Measurements from ENCODE around the gene ZNF30. TPM values are rescaled to one million over a fixed set of nuclear protein-coding genes. Genes with fewer than 3 reads are reported as not detected.

The ZNF30 gene
- total RNA-seq: 1.6 and 2.3 TPM in 2 replicates

GRCh38 chr19:34926685-34927375 lies at the start of gene ZNF30:
ZNF30 (plus strand) TSS chr19:34926903; CDS start chr19:34929948, 3,045 bp downstream.

GRCh38 chr19:34963573-34964406 lies 37.1 kb downstream of the ZNF30 start, which contains the start of gene ZNF792:
ZNF792 (minus strand) TSS chr19:34964229; CDS start chr19:34963662, 567 bp downstream.

Other genes with a start within 250 kb of the ZNF30 start
- 0.08 TPM in 1 of 2 replicates, not detected in the other for gene SCGB2B2, start 249.7 kb upstream of the ZNF30 start, total RNA-seq
- 4.4 and 4.6 TPM in 2 replicates for gene ZNF302, start 249.2 kb upstream of the ZNF30 start, total RNA-seq
- 3.3 and 4.4 TPM in 2 replicates for gene ZNF181, start 192.7 kb upstream of the ZNF30 start, total RNA-seq
- gene ZNF599, start 153.7 kb upstream of the ZNF30 start, total RNA-seq: 2.9 and 6.6 TPM in 2 replicates
- gene ZNF792, start 37.3 kb downstream of the ZNF30 start, total RNA-seq: 1.5 and 2.6 TPM in 2 replicates
- gene GRAMD1A, start 73.4 kb downstream of the ZNF30 start, total RNA-seq: 28.2 and 38.1 TPM in 2 replicates
- gene SCN1B, start 103.6 kb downstream of the ZNF30 start, total RNA-seq: 0.42 and 0.70 TPM in 2 replicates
- 1.0 and 2.7 TPM in 2 replicates for gene HPN, start 114.8 kb downstream of the ZNF30 start, total RNA-seq
- gene FXYD3, start 188.9 kb downstream of the ZNF30 start, total RNA-seq: 194 and 479 TPM in 2 replicates
- gene LGI4, start 208.2 kb downstream of the ZNF30 start, total RNA-seq: not detected in 2 replicates
- gene FXYD1, start 211.9 kb downstream of the ZNF30 start, total RNA-seq: not detected in 2 replicates
- not detected in 2 replicates for gene FXYD7, start 216.4 kb downstream of the ZNF30 start, total RNA-seq
- gene FXYD5, start 227.8 kb downstream of the ZNF30 start, total RNA-seq: 145 and 202 TPM in 2 replicates

Data from hair follicular keratinocyte (primary cell).